DMS153 treated with DMSO at 0.1 percent for 48 hours (cell line): ENCODE data around the gene RINL.

Experiments
- DNase-seq: peaks from one replicate; lab custom pipeline; 2025; ENCODE audit not compliant: unreplicated experiment; lab: John Stamatoyannopoulos, UW

The RINL gene, protein sequence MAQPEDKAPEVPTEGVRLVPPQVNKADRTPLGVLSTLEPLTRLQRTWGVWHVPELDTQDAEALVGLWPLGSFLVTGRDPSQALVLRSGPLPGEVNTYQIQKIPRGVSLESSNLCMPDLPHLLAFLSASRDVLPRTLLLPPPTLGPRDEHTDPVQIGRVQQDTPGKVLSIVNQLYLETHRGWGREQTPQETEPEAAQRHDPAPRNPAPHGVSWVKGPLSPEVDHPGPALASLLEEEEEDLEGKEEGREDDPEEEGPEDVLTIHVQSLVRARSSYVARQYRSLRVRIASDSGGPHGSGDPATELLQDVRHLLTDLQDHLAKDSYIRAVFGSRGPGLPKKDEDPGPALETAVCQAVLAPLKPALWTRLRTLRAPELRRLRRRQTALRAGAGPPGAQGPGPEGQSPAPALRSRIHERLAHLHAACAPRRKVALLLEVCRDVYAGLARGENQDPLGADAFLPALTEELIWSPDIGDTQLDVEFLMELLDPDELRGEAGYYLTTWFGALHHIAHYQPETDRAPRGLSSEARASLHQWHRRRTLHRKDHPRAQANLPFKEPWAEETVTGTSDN

DNA sequence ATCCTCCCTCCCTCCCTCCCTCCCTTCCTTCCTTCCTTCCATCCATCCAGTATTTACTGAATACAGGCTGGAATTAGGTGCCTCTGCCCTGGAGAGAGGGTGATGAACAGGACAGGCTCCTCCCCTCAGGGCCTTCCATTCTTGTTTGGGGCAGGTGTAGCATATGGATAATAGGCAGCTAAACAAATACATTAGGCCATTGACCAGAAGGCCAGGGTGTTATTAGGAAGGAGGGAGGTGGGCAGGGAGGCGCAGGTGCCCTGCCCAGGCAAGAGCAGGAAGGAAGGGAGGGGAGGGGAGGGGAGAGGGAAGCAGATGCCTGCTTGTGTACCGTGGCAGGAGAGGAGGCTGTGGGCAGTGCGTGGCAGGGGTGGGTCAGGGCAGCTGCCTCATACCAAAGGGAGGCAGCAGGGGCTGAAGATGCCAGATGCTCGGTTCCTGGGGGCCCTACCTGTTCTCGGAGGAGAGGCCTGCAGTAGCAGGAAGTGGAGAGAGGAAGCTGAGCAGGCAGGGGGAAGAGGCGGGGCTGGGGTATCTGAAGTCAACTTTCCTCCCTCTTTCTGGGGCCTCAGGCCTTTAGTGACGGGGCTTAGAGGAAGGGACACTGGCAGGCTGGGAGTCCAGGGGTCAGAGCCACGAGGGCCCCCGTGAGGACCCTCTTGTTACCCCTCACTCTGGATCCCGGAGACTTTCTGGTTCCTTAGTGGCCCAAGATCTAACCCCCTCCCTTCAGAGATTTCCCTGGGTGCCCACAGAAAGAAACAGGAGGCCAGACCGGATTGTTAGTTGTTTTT lies at the start of gene RINL:
TSS of gene RINL (minus strand) at position 495 of the 794 bp plus-strand sequence. CDS start 1,533 bp downstream, outside the sequence.
- peak; percentile 92 for DNase-seq

DNA sequence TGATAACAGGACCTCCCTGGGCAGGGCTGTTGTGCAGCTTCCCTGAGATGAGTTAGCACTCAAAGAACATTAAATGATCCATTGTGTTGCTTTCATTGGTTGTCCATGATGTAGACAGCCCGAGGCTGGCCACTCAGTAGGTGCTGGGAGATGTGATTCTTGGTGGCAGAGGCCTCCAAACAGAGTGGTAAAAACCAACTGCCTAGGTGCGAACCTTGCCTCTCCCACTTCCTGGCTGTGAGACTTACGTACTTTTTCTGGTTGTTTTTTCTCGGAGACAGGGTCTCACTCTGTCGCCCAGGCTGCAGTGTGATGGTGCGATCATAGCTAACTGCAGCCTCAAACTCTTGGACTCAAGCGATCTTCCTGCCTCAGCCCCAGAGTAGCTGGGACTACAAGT lies 46.3 kb upstream of the RINL start:
- DNase-seq = no peak

DNA sequence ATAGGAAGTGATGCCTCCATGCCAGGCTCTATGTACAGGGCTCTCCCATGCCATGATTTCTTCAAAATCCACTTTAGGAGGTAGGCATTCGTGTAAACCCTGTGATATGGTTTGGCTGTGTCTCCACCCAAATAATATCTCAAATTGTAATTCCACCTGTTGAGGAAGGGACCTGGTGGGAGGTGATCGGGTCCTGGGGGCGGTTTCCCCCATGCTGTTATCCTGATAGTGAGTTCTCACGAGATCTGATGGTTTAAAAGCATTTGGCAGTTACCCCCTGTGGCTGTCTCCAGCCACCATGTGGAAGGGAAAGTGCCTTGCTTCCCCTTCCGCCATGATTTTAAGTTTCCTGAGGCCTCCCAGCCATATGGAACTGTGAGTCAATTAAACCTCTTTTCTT lies 44.4 kb upstream of the RINL start:
- DNase-seq = no peak

DNA sequence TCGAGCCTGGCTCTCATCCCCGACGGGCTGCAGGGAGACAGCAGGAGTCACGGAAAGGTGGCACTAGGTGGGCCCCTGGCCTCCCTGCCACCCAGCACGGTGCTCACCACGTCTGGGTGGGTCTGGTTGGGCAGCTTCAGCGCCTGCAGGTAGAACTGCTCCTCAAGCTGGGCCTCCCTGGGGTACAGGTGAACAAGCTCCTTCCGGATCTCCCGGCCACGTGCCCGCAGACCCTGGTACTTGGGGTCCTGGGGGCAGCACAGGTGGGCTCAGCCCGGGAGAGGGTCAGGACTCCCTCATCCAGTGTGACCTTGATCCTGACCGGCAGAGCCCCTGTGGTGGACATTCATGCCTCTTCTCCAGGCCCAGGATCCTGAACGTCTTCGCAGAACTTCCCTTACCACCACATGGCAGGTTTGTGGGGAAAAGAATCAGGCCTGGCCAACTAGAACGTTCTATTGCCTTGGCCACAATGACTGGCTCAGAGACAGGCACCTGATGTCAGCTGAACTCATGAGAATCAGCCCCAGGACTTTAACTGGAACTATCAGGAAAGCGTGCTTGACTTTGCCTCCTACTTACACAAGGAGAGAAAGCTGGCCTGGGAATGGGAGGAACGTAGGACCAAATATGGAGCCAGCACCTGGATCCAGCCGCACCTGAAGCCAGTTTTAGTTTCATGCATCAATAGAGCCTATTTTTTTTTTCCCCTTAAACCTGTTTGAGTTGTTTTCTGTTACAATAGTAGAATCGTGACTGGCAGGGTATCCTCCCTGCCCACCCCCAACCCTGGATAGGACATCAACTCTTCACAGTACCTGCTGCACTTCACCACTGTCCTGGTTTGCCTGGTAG lies 43.6 kb upstream of the RINL start:
- DNase-seq = no peak

DNA sequence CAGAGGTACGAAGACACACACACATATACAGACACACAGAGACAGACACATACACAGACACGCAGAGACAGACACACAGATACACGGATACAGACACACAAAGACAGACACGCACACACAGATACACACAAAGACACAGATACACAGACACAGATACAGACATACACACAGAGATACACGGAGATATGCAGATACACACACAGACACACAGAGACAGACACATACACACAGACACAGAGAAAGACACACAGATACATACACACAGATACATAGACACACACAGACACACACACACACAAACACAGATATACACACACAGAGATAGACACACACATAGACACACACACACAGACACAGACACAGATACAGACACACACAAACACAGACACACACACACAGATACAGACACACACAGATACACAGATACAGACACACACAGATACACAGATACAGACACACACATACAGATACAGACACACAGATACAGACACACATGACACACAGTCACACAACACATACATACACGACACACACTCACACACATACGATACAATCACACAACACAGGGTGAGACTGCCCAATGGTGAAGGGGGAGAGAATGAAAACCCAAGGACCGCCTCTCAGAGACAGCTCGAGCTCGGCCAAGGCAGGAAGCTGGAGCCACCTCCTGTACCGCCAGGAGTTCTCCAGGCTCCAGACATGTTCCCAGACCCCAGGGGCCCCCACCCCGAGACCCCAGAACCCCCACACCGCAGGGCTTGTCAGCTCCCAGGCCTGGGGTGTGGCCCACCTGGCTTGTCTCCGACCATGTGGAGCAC lies 42.7 kb upstream of the RINL start:
- no peak for DNase-seq

DNA sequence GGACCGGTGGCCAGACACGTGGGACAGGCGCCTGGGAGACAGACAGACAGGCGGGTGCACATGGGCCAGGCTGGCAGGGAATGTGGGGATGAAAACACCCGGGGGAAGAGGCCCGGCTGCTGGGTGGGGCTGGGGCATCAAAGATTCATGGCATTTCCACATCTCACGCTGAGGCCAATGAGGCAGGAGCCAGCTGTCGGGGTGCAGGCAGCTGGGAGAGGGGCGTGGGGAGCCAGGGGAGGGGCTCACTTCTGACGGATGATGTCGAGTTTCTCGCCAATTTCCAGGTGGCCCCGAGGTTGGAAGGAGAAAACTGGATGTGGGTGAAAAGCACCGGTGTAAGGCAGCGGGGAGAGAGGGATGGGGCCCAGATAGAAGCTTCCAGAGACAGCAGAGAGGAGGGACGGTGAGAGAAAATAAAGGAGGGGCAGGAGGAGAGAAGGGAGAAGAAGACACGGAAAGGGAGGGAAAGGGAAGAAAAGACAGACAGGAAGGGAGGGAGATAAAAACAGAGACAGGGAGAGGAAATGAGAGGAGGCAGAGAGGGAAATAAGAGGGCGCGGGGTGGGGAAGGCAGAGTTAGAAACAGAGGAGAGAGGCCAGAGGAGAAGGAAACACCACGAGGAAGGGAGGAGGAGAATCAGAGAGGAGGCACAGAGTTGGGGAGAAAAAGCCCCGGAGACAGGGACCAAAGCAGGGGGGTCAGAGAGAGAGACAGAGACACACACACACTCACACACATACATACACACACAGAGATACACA lies 41.9 kb upstream of the RINL start:
- DNase-seq = no peak

DNA sequence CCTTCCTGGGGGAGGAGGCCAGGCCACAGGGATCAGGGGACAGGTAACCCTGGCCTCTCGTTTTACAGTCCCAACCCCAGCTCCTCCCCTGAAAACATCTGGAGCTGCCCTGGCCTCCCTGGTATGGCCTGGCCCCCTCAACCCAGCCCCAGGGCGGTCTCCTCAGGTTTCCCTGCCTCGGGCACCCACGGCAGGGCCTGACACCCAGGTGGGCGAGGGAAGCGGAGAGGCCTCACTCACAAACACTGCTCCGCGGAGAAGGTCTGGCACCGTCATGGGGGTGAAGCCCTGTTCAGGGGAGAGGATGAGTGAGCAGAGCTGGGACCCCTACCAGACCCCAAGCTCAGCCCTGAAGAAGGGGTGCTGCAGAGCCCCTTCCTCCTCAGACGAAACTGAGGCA lies 40.5 kb upstream of the RINL start:
- DNase-seq = no peak

DNA sequence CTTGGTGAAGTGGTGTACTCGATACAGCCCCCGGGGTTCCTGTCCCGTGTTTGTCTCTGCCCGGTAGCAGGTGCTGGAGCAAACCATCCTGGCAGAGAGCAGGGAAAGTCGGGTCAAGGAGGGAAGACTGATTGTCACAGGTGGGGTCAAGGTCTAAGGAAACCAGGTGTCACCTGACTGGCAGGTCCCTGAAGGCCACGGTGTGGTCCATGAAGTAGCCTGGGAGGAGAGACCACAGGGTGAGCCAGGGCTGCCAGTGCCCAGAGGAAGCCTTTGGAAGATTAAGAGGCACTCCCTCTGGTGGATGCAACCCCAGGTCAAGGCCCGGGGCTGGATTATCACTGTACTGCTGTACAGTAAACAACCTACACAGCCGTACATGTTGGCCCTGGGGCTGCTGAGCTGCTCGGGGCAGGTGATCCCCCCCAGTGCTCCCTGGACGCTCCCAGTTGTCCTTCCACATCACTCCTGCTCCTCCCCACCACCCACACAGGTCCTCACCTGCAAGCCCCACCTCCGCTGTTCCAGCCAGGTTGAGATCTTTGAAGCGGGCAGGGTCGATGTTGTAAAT lies 39.9 kb upstream of the RINL start:
- peak; percentile 12 for DNase-seq

DNA sequence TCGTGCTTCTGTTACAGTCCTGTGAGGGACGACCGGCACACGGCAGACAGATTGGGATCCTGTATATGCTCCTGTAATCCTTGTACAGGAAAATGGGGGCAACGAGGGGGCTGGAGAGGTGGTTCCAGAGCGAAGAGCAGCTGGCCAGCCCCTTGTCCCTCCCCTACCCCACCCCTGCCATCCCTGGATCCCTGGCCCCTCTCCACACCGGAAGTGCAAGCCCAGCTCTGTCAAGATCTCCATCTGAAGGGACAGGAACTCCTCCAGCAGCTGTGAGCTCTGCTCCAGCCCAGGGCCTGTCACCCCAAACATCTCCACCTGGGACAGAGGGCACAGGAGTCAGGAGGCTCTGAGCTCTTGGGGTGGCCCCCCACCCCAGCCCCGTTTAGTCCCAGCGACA lies 39.4 kb upstream of the RINL start:
- DNase-seq = no peak

DNA sequence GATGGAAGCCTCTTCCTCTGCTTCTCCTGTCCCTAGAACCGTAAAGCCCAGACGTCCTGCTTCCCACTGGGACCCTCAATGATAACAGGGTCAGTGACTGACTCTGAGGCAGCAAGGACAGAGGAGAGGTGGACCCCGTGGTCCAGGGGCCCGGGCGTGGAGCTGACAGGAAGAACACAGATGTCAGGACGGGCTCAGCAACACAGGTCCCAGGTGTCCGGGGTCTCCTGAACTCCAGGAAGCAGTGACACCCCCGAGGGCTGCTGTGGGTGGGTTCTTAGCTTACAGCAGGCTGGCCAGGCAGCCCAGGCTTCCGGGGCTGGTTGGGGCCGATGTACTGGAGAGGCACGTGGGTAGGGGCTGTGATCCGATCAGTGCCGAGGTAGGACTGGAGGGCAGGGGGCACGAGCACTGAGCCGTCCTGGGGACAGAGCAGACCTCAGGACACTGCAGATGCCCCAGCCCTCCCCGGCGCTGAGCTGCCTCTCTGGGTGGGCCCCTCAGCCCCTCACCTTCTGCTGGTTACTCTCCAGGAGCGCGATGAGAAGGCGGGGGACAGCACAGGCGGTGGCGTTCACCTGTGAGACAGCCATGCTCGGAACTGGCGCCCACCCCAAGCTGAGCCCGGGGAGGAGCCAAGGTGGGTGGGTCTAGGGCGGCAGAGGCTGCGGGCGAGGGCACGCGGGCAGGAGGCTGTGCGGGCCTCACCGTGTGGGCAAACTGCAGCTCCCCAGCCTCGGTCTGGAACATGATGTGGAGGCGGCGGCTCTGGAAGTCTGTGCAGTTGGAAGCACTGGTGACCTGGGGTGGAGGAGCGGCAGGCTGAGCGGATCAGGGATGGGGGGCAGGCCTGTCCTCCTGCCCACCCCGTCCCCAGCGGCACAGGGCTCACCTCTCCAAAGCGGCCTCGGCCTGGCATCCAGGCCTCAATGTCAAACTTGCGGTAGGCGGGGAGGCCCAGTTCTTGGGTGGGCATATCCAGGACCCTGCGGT lies 37.5 kb upstream of the RINL start:
- DNase-seq = no peak

DNA sequence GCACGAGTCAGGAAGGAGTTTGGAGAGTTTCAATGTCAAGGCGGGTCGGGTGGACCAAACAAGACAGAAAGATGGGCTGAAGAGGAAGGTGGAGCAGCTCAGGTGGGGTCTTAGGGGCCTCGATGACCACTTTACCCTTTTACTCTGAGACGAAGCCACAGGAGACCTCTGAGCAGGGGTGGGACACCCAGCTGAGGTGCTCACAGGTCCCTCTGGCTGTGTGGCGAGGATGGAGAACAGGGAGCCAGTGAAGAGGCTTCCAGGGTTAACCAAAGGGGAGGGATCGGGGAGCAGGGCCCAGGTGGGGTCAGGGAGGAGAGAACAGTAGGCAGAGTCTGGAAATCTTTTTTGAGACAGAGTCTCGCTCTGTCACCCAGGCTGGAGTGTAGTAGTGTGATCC lies 35.9 kb upstream of the RINL start:
- no peak for DNase-seq

DNA sequence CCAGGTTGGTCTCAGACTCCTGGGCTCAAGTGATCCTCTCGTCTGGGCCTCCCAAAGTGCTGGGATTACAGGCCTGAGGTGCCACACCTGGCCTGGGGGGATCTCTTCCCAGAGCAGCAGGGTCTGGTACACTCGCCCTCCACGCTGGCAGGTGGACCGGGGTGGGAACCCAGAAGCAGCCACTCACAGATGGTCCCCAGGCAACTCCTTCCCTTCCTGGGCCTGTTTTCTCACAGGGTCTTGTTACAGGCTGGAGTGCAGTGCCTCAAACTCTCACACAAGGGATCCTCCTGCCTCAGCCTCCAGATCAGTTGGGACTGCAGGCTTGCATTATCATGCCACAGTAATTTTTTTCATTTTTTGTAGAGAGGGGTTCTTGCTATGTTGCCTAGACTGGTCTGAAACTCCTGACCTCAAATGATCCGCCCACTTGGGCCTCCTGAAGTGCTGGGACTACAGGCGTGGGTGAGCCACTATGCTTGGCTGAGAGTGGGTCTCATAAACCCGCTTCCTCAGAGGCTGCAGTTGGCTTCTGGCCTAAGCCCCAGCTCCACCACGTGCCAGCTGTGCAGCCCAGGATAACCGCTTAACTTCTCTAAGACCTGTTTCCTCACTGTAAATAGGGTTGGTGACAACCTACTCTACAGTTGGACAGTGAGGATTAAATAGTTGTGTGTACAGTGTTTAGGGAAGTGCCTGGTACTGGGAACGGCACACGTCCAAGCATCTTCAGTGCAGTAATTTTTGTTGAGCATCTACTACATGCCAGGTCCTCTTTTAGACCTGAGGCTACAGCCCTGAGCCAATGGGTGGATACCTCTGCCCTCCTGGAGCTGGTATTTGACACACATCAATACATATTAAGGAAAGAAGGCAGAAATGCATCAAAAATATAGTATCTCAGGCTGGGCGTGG lies 34.8 kb upstream of the RINL start:
- no peak for DNase-seq

DNA sequence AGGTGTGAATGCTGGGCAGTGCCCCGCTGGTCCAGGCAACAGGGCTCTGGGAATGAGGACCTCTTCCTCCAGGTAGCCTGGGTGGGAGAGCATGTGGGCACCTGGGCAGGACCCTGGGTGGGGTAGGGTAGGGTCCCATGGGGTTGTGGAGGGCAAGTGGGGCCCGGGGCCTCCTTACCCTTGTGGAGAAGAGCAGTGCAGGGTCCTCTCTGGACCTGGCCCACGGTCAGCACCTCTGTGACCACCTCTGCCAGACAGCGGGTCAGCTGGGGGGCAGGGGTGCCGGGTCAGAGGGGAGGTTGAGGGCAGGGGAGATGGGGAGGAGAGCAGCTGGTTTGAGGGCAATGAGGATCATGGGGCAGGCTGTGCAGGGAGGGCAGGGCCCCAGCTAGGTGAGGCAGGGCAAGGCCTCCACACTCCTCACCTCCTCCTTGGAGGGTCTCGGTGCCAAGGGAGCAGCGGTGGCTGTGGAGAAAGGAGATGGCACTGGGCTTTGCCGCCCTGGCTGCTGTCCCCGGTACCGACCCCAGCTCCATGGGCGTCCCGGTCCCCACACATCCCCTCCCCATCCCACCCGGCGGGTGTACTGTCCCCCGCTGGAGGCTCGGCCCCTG lies 33.4 kb upstream of the RINL start:
- DNase-seq = no peak

DNA sequence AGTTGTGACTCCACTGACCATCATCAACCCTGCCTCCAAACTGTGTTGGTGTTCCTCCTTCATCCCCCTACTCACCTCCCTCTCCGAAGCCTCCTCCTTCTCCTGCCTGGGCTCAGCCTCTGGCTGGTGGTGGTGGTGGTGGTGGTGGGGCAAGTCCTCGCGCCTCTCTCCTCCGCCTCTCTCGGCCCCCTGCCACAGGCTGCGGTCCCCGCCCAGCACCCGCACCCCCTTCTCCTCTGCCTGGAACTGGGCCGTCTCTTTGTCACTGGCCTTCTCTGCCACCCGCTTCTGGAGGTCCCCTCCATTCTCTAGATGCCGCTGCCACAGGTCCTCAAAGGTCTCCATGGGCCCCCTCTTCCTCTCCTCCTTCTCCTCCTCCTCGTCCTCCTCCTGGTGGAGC lies 32.4 kb upstream of the RINL start:
- no peak for DNase-seq

DNA sequence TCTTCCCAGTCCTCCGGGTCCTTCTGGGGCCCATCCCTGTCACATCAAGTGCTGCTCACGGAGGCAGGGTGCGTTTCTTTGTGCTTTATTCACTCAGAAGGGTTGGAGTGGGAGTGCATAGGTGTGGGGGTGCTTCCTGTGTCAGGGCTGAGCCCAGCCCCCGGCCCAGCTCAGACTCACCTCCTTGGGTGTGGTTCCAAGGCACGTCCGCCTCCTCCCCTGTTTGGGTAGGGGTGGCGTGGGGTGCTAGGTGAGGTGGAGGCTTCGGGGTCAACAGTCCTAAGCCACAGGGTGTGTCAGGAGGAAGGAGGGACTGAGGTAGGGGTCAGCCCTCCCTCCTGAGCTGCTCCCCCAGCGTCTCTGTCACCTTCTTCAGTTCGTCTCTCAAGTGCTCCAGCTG lies 30.8 kb upstream of the RINL start:
- no peak for DNase-seq

DNA sequence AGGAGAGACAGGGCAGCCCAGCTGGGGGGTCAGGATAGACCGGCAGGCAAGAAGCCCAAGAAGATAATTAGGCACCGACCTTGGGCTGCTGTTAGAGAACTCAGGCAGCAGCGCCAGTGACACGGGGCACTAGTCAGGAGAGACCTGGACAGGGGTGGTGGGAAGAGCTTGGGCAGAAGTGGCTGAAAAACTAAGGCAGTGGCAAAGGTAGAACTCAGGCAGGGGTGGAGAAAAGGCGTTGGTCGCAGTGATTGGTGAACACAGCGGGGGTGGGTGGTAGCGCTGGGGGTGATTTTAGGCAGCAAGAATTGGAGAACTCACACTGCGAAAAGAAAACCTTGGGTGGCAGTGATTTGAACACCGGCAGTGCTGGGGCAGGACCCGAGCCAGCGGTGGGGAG lies 29.6 kb upstream of the RINL start:
- DNase-seq = no peak

DNA sequence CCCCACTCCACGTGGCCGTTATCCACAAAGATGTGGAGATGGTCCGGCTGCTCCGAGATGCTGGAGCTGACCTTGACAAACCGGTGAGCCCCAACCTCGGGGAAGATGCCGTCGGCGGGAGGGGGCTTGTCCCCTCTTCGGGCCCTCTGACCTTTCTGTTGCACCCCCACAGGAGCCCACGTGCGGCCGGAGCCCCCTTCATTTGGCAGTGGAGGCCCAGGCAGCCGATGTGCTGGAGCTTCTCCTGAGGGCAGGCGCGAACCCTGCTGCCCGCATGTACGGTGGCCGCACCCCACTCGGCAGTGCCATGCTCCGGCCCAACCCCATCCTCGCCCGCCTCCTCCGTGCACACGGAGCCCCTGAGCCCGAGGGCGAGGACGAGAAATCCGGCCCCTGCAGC lies 29.2 kb upstream of the RINL start:
- no peak for DNase-seq
